ENCODE measurements around the gene FBXL19. TPM values are rescaled to one million over a fixed set of nuclear protein-coding genes. Genes with fewer than 3 reads are reported as not detected.

FBXL19 gene
- polyA plus RNA-seq, 3 donors = 0.14 to 7.6 TPM; not detected in 1

- no peak overlapping the region for H3K4me2 ChIP-seq (replicated peaks; ENCODE audit: extremely low read depth, low read length, poor library complexity, severe bottlenecking)
- TF ChIP-seq CTCF (IDR thresholded peaks at IDR 0.05) = no peak
- Mint-ChIP-seq H3K4me3 (no peak overlapping the region), H3K27ac (peak overlapping the region in 2 of 7 donors; percentile 57), H3K36me3 (peaks cover 8 to 31% of the 10 kb centered on the region in 2 donors), H3K4me1 (peaks cover 29% of the 10 kb centered on the region), H3K9me3 (peaks cover 0 to 2% (median 0%) of the 10 kb centered on the region in 7 donors), H3K27me3 (ENCODE audit: low read depth in 3 of 3) (peaks cover 0 to 1% (median 0%) of the 10 kb centered on the region in 3 donors)
- H3K79me2 ChIP-seq (ENCODE audit: insufficient read depth, low read length) = peaks cover 50% of the 10 kb centered on the region
- 89% methylated on average over 3 of the region's 8 CpGs for WGBS (ENCODE audit: insufficient coverage)
- H3K36me3 ChIP-seq (replicated peaks in 1 of 2; ENCODE audit: control insufficient read depth in 1 of 2, insufficient read depth in 2 of 2, low read length in 2 of 2) = peaks cover 18 to 30% of the 10 kb centered on the region in 2 donors
- H3K4me1 ChIP-seq (ENCODE audit: control insufficient read depth in 1 of 2, insufficient read depth in 2 of 2, low read length in 2 of 2) = peaks cover 28 to 36% of the 10 kb centered on the region in 2 donors
- no peak for DNase-seq
- no peaks in the 10 kb centered on the region for H3K27me3 ChIP-seq (ENCODE audit: control insufficient read depth in 2 of 2, insufficient read depth in 2 of 2, low read length in 2 of 2)
- H2AFZ ChIP-seq (ENCODE audit: insufficient read depth, low read depth, low read length, poor library complexity, severe bottlenecking) = no peak overlapping the region
- H3K4me3 ChIP-seq (replicated peaks in 1 of 3; ENCODE audit: low read depth in 2 of 3, low read length in 3 of 3) = no peak overlapping the region
- no peaks in the 10 kb centered on the region for H3K9me3 ChIP-seq (replicated peaks in 1 of 2; ENCODE audit: control insufficient read depth in 1 of 2, insufficient read depth in 1 of 2, low read length in 2 of 2)
- intact Hi-C loops (cut with micrococcal nuclease) = loop anchor here in 1 of 2 donors (10.0 kb wide), 1 partner anchor 140 kb away; the partner anchor contains the start of gene VKORC1
- no peak overlapping the region for H3K9ac ChIP-seq (ENCODE audit: insufficient read depth, low read length, poor library complexity, severe bottlenecking)
- peaks cover 74% of the 10 kb centered on the region for H4K20me1 ChIP-seq (ENCODE audit: insufficient read depth, low read length)
- H3K27ac ChIP-seq (ENCODE audit: low read depth in 1 of 2, low read length in 2 of 2) = no peak overlapping the region
These were observed 31.6 kb downstream of the FBXL19 start for GRCh38 chr16:30954993-30955392.

GRCh38 chr16:30956601-30957455 is 33.5 kb downstream of the FBXL19 start:
- Histone ChIP-seq H3K4me2 (replicated peaks; ENCODE audit: extremely low read depth, low read length, poor library complexity, severe bottlenecking) (peak overlapping the region; percentile 100), H3K79me2 (ENCODE audit: insufficient read depth, low read length) (peaks cover 40% of the 10 kb centered on the region), H3K27ac (ENCODE audit: low read depth in 1 of 2, low read length in 2 of 2) (peak overlapping the region; percentile 88 to 97), H3K4me3 (replicated peaks in 1 of 3; ENCODE audit: low read depth in 2 of 3, low read length in 3 of 3) (peak overlapping the region; percentile 66 to 95 (median 71)), H3K4me1 (ENCODE audit: control insufficient read depth in 1 of 2, insufficient read depth in 2 of 2, low read length in 2 of 2) (peaks cover 13 to 21% of the 10 kb centered on the region in 2 donors), H2AFZ (ENCODE audit: insufficient read depth, low read depth, low read length, poor library complexity, severe bottlenecking) (peak overlapping the region; percentile 94), H3K9ac (ENCODE audit: insufficient read depth, low read length, poor library complexity, severe bottlenecking) (peak overlapping the region; percentile 89), H4K20me1 (ENCODE audit: insufficient read depth, low read length) (peaks cover 56% of the 10 kb centered on the region), H3K27me3 (ENCODE audit: control insufficient read depth in 2 of 2, insufficient read depth in 2 of 2, low read length in 2 of 2) (no peaks in the 10 kb centered on the region), H3K9me3 (replicated peaks in 1 of 2; ENCODE audit: control insufficient read depth in 1 of 2, insufficient read depth in 1 of 2, low read length in 2 of 2) (no peaks in the 10 kb centered on the region), H3K36me3 (replicated peaks in 1 of 2; ENCODE audit: control insufficient read depth in 1 of 2, insufficient read depth in 2 of 2, low read length in 2 of 2) (peaks cover 35 to 40% of the 10 kb centered on the region in 2 donors)
- TF ChIP-seq CTCF (IDR thresholded peaks at IDR 0.05) = no peak
- peaks cover 26 to 45% of the 10 kb centered on the region in 2 donors for H3K36me3 Mint-ChIP-seq
- peak overlapping the region; percentile 96 to 99 (median 99) for H3K27ac Mint-ChIP-seq
- DNase-seq = peak; percentile 73 to 87 (median 78)
- 29% methylated on average over 40 of the region's 42 CpGs for WGBS (ENCODE audit: insufficient coverage)
- peak overlapping the region; percentile 90 to 95 for H3K4me3 Mint-ChIP-seq
- H3K9me3 Mint-ChIP-seq = peaks cover 0 to 2% (median 0%) of the 10 kb centered on the region in 7 donors
- peaks cover 17% of the 10 kb centered on the region for H3K4me1 Mint-ChIP-seq
- intact Hi-C loops (cut with micrococcal nuclease) = loop anchor here in 1 of 2 donors (2.0 to 10.0 kb wide), 2 partner anchors 34 to 138 kb away; partner anchors contain the start of genes FBXL19 and VKORC1
- peaks cover 0 to 1% (median 0%) of the 10 kb centered on the region in 3 donors for H3K27me3 Mint-ChIP-seq (ENCODE audit: low read depth in 3 of 3)
